ENCODE data around the gene SPEG.

SPEG gene

DNA sequence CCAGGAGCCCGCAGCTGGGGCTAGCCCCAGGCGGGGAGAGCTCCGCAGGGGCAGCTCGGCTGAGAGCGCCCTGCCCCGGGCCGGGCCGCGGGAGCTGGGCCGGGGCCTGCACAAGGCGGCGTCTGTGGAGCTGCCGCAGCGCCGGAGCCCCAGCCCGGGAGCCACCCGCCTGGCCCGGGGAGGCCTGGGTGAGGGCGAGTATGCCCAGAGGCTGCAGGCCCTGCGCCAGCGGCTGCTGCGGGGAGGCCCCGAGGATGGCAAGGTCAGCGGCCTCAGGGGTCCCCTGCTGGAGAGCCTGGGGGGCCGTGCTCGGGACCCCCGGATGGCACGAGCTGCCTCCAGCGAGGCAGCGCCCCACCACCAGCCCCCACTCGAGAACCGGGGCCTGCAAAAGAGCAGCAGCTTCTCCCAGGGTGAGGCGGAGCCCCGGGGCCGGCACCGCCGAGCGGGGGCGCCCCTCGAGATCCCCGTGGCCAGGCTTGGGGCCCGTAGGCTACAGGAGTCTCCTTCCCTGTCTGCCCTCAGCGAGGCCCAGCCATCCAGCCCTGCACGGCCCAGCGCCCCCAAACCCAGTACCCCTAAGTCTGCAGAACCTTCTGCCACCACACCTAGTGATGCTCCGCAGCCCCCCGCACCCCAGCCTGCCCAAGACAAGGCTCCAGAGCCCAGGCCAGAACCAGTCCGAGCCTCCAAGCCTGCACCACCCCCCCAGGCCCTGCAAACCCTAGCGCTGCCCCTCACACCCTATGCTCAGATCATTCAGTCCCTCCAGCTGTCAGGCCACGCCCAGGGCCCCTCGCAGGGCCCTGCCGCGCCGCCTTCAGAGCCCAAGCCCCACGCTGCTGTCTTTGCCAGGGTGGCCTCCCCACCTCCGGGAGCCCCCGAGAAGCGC, 49.1 kb downstream of the SPEG start:
- no peak for DNase-seq

- no peak for DNase-seq
Observed at GRCh38 chr2:219484343-219485200, 49.9 kb downstream of the SPEG start.

GRCh38 chr2:219485201-219485580, 50.5 kb downstream of the SPEG start:
- DNase-seq: no peak

DNA sequence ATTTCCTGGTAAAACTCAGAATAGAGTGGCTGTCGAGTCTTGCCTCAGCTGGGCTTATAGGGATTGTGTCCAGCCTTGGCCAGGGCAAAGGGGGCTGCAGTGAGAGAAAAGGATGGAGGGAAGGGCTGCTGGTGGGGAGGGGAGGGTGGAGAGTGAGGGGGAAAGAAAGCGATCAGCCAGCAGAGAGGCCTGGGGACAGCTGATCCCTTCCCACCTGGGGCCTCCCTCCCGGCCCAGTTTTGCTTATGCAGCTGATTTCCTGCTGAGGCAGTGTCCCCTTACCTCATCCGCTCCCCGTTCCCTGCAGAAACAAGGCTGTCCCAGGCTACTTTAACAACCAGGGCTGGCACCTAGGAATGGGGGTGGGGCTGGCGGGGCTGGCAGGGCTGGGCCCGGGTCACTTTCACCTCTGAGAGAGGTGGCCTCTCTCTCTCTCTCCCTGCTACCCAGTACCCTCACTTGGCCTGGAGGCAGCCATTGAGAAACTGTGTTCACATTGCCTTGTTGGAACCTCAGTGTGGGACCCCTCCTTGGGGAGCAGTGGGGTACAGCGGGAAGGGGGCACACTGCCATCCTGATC, 51.8 kb downstream of the SPEG start:
- peak; percentile 43 for DNase-seq

- no peak for DNase-seq
Observed at GRCh38 chr2:219488149-219488843, 53.7 kb downstream of the SPEG start.

- DNase-seq: no peak
Observed at GRCh38 chr2:219488844-219489194, 54.2 kb downstream of the SPEG start.

GRCh38 chr2:219489315-219489714, 54.7 kb downstream of the SPEG start:
- no peak for DNase-seq

DNA sequence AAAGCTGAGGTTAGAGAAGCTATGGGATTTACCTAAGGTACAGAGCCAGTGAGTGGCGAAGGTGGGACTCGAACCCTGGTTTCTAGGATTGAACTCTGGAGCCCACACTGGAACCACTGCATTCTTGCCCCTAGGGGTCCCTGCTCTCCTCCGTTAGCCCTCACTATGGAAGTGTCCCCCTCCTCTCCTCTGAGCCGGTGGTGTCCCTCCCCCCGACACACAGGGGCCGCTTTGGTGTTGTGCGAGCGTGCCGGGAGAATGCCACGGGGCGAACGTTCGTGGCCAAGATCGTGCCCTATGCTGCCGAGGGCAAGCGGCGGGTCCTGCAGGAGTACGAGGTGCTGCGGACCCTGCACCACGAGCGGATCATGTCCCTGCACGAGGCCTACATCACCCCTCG, 55.5 kb downstream of the SPEG start:
- no peak for DNase-seq

DNA sequence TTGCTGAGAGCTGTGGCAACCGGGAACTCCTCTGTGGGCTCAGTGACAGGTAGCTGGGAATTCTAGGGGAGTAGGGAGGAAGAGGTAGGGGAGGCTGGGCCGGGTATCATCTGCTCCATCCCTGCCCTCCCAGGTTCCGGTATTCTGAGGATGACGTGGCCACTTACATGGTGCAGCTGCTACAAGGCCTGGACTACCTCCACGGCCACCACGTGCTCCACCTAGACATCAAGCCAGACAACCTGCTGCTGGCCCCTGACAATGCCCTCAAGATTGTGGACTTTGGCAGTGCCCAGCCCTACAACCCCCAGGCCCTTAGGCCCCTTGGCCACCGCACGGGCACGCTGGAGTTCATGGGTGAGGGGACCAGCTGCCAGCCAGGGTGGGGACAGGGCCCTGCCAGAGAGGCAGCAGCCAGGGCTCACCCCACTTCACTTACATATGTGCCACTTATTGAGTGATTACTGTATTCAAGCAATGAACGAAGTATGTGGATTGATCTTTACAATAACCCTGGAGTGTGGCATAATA, 56.0 kb downstream of the SPEG start:
- DNase-seq: no peak

GRCh38 chr2:219491278-219491963, 56.8 kb downstream of the SPEG start:
- DNase-seq: no peak

DNA sequence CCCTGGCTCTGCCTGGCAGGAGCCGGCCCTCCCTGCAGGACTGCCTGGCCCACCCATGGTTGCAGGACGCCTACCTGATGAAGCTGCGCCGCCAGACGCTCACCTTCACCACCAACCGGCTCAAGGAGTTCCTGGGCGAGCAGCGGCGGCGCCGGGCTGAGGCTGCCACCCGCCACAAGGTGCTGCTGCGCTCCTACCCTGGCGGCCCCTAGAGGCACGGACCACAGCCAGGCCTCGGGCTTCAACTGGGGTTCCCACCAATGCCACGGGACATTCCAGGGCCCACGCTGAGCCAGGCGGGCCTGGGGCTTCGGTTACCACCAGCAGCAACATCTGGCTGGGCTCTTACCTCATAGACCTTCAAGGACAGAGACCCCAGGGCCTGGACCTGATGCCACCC, 57.9 kb downstream of the SPEG start:
- no peak for DNase-seq

- no peak for DNase-seq
Observed at GRCh38 chr2:219493086-219493485, 58.4 kb downstream of the SPEG start.

- no peak for DNase-seq
Observed at GRCh38 chr2:219494952-219495530, 60.4 kb downstream of the SPEG start.

- DNase-seq: peak; percentile 38
Observed at GRCh38 chr2:219495531-219496122, 61.0 kb downstream of the SPEG start.

- DNase-seq: no peak
Observed at GRCh38 chr2:219496247-219496824, 61.7 kb downstream of the SPEG start.

DNA sequence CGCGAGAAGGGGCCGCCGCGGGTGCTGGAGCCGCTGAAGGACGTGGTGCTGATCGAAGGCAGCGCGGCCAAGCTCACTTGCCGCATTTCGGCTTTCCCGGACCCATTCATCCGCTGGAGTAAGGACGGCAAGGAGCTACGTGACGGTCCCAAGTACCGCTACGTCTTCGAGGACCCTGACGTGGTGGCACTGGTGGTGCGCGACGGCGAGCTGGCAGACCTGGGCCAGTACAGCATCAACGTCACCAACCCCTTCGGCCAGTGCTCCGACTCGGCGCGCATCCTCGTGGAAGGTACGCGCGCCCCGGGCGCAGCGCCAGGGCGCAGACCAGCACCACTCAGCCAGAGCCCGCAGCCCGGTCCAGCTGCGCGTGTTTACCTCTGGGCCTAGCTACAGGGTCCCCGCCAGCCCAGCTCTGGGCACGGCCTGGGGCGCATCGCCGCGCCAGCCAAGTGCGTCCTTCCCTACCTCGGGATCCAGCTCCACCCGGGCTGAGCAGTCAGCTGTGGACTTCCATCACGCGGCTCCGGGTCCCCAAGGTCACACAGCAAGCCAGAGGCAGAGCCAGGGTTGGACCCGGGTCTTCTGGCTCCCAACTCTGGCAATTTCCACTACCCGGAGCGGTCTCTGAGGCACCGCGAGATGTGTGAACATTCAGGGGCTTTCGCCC, 62.3 kb downstream of the SPEG start:
- DNase-seq: no peak

- peak; percentile 29 for DNase-seq
Observed at GRCh38 chr2:219497495-219498279, 63.0 kb downstream of the SPEG start.

DNA sequence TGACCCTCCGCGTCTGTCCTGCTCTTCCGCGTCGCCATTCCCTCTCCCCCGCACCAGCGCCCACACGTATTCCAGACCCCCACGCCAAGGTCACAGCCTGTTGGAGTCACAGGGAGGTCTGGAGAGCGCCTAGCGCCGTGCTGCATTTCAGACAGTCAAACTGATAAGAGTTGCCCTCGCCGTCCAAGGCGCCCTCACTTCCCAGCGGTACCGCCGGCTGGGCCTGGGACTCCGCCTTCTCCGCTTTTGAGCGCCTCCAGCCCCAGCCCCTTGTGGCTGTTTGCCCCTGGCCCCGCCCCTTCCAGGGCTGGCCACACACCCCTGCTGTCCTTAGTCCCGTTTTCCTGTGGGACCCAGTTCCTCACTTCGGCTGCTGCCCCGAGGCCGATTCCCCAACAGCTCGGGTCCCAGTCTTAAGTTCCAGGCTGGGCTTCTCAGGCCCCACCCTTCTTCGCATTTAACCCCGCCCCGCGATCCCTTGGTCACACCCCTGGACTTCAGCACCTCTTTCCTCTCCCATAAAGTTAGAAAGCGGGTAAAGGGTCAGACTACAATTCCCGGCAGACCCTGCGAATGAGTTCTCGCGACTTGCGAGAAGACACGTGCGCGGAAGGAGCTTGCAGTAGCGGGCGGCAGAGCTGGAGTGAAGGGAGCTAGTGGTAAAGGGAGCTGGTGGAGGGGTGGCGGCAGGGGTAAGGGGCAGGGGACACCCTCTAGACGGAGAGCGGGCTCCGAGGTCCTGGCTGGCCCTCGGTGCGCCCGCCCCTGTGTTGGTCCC, 63.8 kb downstream of the SPEG start, which contains the start of gene GMPPA:
GMPPA (plus strand) TSS at position 612 of the 778 bp plus-strand sequence. CDS start 1,085 bp downstream, outside the sequence.
- peak; percentile 96 for DNase-seq

DNA sequence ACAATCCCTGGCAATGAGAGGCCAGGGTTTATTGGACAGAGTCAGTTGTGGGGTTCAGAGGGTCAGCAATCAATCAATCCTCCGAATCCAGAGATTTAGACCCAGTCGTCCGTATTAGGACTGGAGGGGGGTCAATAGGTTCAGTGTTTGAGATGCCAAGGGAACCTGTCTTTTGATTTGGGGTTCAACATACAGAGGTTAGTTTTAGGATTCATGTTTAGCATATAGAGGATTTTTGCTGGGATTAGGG, 64.3 kb downstream of the SPEG start:
- no peak for DNase-seq

All from NCI-H510A treated with DMSO at 0.1 percent for 48 hours (cell line).